Measurements from ENCODE around the gene TICRR.

The TICRR gene

GRCh38 chr15:89587955-89588354 is 12.7 kb downstream of the TICRR start:
- H3K27me3 Mint-ChIP-seq: no peaks in the 10 kb centered on the region
- H3K36me3 Mint-ChIP-seq: peaks cover 3% of the 10 kb centered on the region
- H3K4me1 Mint-ChIP-seq (ENCODE audit: low read depth): no peaks in the 10 kb centered on the region
- H3K27ac Mint-ChIP-seq: no peak overlapping the region
- H3K9me3 Mint-ChIP-seq (ENCODE audit: low read depth): no peaks in the 10 kb centered on the region
- H3K4me3 Mint-ChIP-seq: no peak overlapping the region

- H3K36me3 Mint-ChIP-seq: no peaks in the 10 kb centered on the region
- H3K27ac Mint-ChIP-seq: no peak overlapping the region
- H3K4me1 Mint-ChIP-seq (ENCODE audit: low read depth): no peaks in the 10 kb centered on the region
- H3K27me3 Mint-ChIP-seq: no peaks in the 10 kb centered on the region
- H3K4me3 Mint-ChIP-seq: no peak overlapping the region
- no peaks in the 10 kb centered on the region for H3K9me3 Mint-ChIP-seq (ENCODE audit: low read depth)
Measured at GRCh38 chr15:89591834-89592233, 16.6 kb downstream of the TICRR start.

GRCh38 chr15:89593018-89593417 is 17.7 kb downstream of the TICRR start:
- Mint-ChIP-seq H3K36me3 (peaks cover 4% of the 10 kb centered on the region), H3K4me3 (no peak overlapping the region), H3K4me1 (ENCODE audit: low read depth) (no peaks in the 10 kb centered on the region)

GRCh38 chr15:89599021-89599420 is 23.8 kb downstream of the TICRR start:
- H3K4me3 Mint-ChIP-seq: no peak overlapping the region
- peaks cover 7% of the 10 kb centered on the region for H3K36me3 Mint-ChIP-seq
- H3K4me1 Mint-ChIP-seq (ENCODE audit: low read depth): no peaks in the 10 kb centered on the region
- H3K27ac Mint-ChIP-seq: no peak overlapping the region
- peaks cover 2% of the 10 kb centered on the region for H3K27me3 Mint-ChIP-seq
- no peaks in the 10 kb centered on the region for H3K9me3 Mint-ChIP-seq (ENCODE audit: low read depth)

More at GRCh38 chr15:89593018-89593417, 17.7 kb downstream of the TICRR start:
- no peaks in the 10 kb centered on the region for H3K27me3 Mint-ChIP-seq
- no peak overlapping the region for H3K27ac Mint-ChIP-seq
- no peaks in the 10 kb centered on the region for H3K9me3 Mint-ChIP-seq (ENCODE audit: low read depth)

GRCh38 chr15:89611317-89611716 is 36.0 kb downstream of the TICRR start:
- Mint-ChIP-seq H3K27ac (no peak overlapping the region), H3K36me3 (peaks cover 22% of the 10 kb centered on the region), H3K9me3 (ENCODE audit: low read depth) (peaks cover 23% of the 10 kb centered on the region), H3K27me3 (peaks cover 2% of the 10 kb centered on the region), H3K4me1 (ENCODE audit: low read depth) (no peaks in the 10 kb centered on the region), H3K4me3 (no peak overlapping the region)

- H3K27me3 Mint-ChIP-seq: peaks cover 2% of the 10 kb centered on the region
- H3K36me3 Mint-ChIP-seq: peaks cover 22% of the 10 kb centered on the region
- H3K4me1 Mint-ChIP-seq (ENCODE audit: low read depth): no peaks in the 10 kb centered on the region
- H3K27ac Mint-ChIP-seq: no peak overlapping the region
- no peak overlapping the region for H3K4me3 Mint-ChIP-seq
- H3K9me3 Mint-ChIP-seq (ENCODE audit: low read depth): peaks cover 23% of the 10 kb centered on the region
Measured at GRCh38 chr15:89613031-89613430, 37.8 kb downstream of the TICRR start.

GRCh38 chr15:89614164-89614563 is 38.9 kb downstream of the TICRR start:
- Mint-ChIP-seq H3K4me1 (ENCODE audit: low read depth) (no peaks in the 10 kb centered on the region), H3K36me3 (peaks cover 22% of the 10 kb centered on the region), H3K9me3 (ENCODE audit: low read depth) (peaks cover 23% of the 10 kb centered on the region), H3K27ac (no peak overlapping the region), H3K27me3 (peaks cover 2% of the 10 kb centered on the region), H3K4me3 (no peak overlapping the region)

GRCh38 chr15:89615135-89615534 is 39.9 kb downstream of the TICRR start:
- H3K4me3 Mint-ChIP-seq: no peak overlapping the region
- peaks cover 19% of the 10 kb centered on the region for H3K36me3 Mint-ChIP-seq
- peaks cover 2% of the 10 kb centered on the region for H3K27me3 Mint-ChIP-seq
- no peak overlapping the region for H3K27ac Mint-ChIP-seq
- H3K9me3 Mint-ChIP-seq (ENCODE audit: low read depth): peaks cover 23% of the 10 kb centered on the region
- no peaks in the 10 kb centered on the region for H3K4me1 Mint-ChIP-seq (ENCODE audit: low read depth)

- no peak overlapping the region for H3K4me3 Mint-ChIP-seq
- peaks cover 20% of the 10 kb centered on the region for H3K9me3 Mint-ChIP-seq (ENCODE audit: low read depth)
- peaks cover 2% of the 10 kb centered on the region for H3K27me3 Mint-ChIP-seq
- no peak overlapping the region for H3K27ac Mint-ChIP-seq
- H3K36me3 Mint-ChIP-seq: peaks cover 17% of the 10 kb centered on the region
- H3K4me1 Mint-ChIP-seq (ENCODE audit: low read depth): no peaks in the 10 kb centered on the region
Measured at GRCh38 chr15:89616228-89616627, 41.0 kb downstream of the TICRR start.

- H3K27me3 Mint-ChIP-seq: no peaks in the 10 kb centered on the region
- H3K9me3 Mint-ChIP-seq (ENCODE audit: low read depth): no peaks in the 10 kb centered on the region
- H3K36me3 Mint-ChIP-seq: peaks cover 13% of the 10 kb centered on the region
- H3K27ac Mint-ChIP-seq: no peak overlapping the region
- no peak overlapping the region for H3K4me3 Mint-ChIP-seq
- H3K4me1 Mint-ChIP-seq (ENCODE audit: low read depth): no peaks in the 10 kb centered on the region
Measured at GRCh38 chr15:89621547-89621946, 46.3 kb downstream of the TICRR start.

GRCh38 chr15:89623165-89623564 is 47.9 kb downstream of the TICRR start:
- Mint-ChIP-seq H3K27me3 (no peaks in the 10 kb centered on the region), H3K27ac (no peak overlapping the region), H3K4me3 (no peak overlapping the region), H3K9me3 (ENCODE audit: low read depth) (no peaks in the 10 kb centered on the region), H3K36me3 (peaks cover 13% of the 10 kb centered on the region), H3K4me1 (ENCODE audit: low read depth) (no peaks in the 10 kb centered on the region)

- Mint-ChIP-seq H3K4me1 (ENCODE audit: low read depth) (no peaks in the 10 kb centered on the region), H3K36me3 (peaks cover 14% of the 10 kb centered on the region), H3K27me3 (no peaks in the 10 kb centered on the region), H3K4me3 (no peak overlapping the region), H3K9me3 (ENCODE audit: low read depth) (no peaks in the 10 kb centered on the region), H3K27ac (no peak overlapping the region)
Measured at GRCh38 chr15:89625716-89626115, 50.4 kb downstream of the TICRR start.

GRCh38 chr15:89627256-89627970 is 52.1 kb downstream of the TICRR start:
- Mint-ChIP-seq H3K36me3 (peaks cover 11% of the 10 kb centered on the region), H3K4me3 (no peak overlapping the region), H3K9me3 (ENCODE audit: low read depth) (no peaks in the 10 kb centered on the region), H3K27me3 (no peaks in the 10 kb centered on the region), H3K27ac (no peak overlapping the region), H3K4me1 (ENCODE audit: low read depth) (no peaks in the 10 kb centered on the region)

GRCh38 chr15:89628301-89628700 is 53.0 kb downstream of the TICRR start:
- H3K27ac Mint-ChIP-seq: no peak overlapping the region
- peaks cover 9% of the 10 kb centered on the region for H3K36me3 Mint-ChIP-seq
- H3K4me1 Mint-ChIP-seq (ENCODE audit: low read depth): no peaks in the 10 kb centered on the region
- H3K9me3 Mint-ChIP-seq (ENCODE audit: low read depth): no peaks in the 10 kb centered on the region
- no peaks in the 10 kb centered on the region for H3K27me3 Mint-ChIP-seq
- no peak overlapping the region for H3K4me3 Mint-ChIP-seq

- no peaks in the 10 kb centered on the region for H3K4me1 Mint-ChIP-seq (ENCODE audit: low read depth)
- peaks cover 7% of the 10 kb centered on the region for H3K36me3 Mint-ChIP-seq
- no peak overlapping the region for H3K4me3 Mint-ChIP-seq
- no peaks in the 10 kb centered on the region for H3K9me3 Mint-ChIP-seq (ENCODE audit: low read depth)
- no peaks in the 10 kb centered on the region for H3K27me3 Mint-ChIP-seq
- H3K27ac Mint-ChIP-seq: no peak overlapping the region
Measured at GRCh38 chr15:89628806-89629715, 53.8 kb downstream of the TICRR start.
